GM21825 (cell line): Measurements from ENCODE around the gene RAB8B.
"Not testable (repeated sequence)": the region's sequence is repeated elsewhere in the genome, so short reads cannot be mapped to it uniquely, and the experiment has no call there.

ENCODE experiments used
- ATAC-seq: cut with Tn5 transposase; IDR thresholded peaks from one replicate; pipeline ENCODE4 v1.9.1; 2021; ENCODE audit warnings: mild to moderate bottlenecking, moderate library complexity; ENCODE audit not compliant: unreplicated experiment

RAB8B gene

DNA sequence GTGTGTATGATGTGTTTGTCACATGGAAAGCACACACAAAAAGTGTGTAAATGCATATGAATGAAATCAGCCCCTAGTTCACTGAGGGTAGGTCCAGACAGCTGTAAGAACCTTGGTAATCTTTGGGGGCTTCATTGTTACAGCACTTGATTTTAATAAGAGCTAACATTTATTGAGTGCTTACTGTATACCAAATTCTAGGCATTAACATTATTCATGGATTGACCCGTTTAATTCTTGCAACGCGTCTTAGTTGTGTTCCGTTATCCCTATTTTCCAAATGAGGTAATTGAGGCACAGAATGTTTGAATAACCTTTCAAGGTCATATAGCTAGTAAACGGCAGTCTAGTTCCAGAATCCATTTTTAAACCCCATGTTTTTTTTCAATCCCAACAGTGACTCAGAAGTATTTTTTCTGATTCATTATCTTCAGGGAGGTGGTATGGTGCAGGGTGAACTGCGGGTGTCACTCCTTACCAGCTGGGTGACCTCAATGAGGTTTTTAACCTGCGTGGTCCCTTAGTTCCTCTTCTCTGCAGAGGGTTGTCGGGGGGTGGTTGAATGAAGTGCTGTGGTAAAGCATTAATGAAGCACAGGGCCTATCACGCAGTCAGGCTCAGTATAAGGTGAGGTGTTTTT lies 14.2 kb downstream of the RAB8B start:
- peak; percentile 41 for ATAC-seq

DNA sequence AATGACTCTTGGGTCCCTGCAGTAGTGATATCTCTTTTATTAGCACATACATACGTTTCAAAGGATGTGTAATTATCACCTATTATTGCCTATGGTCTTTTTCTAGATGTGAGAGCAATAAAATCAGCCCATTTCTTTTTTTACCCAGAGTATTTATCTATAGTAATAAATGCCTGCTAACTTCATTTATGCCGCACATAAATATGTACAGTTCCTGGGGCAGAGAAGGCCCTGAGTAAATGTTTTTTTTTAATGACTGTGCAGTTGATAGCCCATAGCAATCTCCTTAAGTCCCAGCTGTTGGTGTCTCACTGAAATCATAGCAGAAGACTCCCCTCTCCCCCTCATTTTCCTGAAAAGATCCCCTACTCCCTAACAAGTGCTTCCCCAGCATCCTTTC lies 16.7 kb downstream of the RAB8B start:
- ATAC-seq: no peak

DNA sequence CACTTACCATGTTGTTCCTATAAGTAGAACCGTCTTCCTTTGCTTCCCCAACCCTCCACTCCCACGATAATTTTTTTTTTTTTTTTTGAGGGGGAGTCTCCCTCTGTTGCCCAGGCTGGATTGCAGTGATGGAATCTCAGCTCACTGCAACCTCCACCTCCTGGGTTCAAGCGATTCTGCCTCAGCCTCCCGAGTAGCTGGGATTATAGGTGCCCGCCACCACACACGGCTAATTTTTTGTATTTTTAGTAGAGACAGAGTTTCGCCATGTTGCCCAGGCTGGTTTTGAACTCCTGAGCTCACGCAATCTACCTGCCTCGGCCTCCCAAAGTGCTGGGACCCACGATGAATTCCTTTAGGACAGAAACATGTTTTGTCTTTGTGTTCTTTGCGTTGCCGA lies 19.4 kb downstream of the RAB8B start:
- ATAC-seq: not testable (repeated sequence)

DNA sequence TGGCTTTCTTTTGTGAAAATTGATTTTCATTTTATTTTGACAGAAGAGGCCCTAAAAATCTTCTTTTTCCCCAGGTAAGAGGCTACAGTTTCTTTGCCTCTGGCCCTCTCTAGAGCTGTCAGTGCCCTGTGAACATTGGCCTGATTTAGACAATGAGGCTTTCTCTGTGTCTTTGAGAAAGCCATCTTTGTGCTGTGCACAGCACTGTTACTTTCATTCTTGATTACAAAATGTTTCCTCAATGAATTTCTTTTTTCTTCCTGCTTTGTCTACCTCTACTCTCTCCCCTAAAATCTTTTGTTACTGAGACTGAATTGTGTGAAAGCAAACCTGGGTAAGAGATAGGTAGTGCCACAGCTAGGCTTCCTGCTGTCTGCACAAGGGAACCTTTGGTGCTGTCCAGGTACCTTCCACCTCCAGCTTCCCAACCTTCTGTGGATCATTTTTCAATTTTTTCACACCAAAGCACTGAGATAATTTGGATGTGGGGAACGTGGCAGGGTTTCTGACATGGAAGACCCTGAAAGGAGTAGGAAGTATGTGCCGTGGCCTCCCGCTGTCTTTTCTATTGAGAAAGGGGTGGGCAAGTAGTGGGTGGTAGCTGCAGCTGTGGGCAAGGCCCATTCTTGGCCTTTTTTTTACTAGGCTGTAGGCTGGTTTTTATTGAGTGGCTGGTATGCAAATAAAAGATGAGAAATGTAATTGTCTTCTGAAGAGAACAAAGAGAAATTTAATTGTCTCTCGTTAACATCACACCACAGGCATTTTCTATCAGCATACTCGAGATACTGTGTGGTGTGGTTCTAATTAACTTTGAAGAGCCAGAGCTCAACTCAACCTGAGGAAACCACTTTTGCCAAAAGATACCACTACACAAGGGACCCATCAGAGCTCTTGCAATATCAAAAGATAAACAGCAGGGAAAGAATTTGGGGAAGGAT lies 21.0 kb downstream of the RAB8B start:
- ATAC-seq: no peak

DNA sequence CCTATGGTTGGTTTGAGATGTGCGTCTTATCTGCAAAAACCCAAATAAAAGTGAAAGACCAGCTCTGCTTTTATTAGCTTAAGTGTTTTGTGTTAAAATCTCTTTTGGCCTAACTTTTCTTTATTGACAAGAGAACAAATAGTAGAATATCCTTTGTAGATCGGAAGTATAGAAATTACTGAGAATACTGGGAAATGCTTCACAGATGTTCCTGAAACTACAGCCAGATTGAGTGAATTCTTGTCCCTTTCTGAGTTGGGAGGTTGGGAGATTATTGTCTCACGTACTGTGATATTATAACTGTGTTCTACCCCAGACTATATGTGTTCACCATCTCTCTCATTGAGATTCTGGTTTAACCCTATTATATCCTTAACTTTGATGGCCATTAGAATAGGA lies 21.7 kb downstream of the RAB8B start:
- no peak for ATAC-seq

DNA sequence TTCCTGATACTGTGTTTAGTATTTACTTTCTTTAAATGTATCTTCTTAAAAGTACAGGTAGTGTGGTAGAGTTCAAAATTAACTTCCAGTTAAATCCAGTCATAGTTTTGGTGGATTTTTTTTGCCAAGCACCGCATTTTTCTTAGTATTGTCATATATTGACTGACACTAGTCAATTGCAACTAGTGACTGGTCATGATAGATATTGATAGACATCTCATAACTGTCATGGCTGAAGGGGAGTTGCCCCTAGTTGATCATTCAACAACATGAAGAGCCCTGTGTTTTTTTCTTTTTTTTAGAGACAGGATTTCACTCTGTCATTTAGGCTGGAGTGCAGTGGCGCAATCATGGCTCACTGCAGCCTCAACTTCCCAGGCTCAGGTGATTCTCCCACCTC lies 22.1 kb downstream of the RAB8B start:
- no peak for ATAC-seq

DNA sequence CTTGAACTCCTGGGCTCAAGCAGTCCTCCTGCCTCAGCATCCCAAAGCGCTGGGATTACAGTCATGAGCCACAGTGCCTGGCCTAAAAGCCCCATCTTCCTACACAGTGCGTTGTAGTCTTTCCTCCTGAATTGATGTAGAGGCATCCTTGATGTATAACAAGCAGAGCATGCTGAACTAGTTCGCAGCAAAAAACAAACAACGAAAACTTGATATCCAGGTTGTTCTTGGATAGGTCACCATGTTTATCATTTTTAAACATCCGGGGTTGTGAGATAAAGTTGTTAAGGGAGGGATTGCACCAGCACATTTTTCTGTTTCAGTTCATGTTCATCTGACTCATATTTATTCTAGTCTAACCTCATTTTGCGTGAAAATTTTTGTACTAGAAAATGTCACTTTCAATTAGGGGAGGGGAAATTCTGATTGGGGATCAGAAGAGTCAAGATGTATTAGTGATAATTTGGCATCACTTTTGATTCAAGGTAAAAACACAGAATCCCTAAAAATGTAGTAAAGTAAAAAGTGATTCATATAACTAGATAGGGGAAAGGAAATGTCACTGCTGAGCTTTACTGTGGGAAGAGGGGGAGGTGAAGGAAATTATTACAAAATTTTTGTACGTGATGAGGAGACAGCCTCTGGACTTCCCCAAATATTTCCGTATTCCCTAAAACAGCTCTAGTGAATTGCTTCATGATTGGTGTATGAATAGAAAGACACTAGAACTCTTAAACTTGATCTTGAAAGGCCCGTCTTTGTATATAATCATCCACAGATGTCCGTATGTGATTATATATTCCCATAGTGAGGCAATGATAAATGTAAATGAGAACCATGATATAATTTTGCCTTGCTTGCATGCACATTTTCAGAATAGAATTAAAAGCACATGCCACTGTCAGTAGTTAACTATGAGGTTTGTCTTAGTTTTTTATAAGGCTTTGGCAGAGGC lies 22.9 kb downstream of the RAB8B start:
- ATAC-seq: peak; percentile 59

DNA sequence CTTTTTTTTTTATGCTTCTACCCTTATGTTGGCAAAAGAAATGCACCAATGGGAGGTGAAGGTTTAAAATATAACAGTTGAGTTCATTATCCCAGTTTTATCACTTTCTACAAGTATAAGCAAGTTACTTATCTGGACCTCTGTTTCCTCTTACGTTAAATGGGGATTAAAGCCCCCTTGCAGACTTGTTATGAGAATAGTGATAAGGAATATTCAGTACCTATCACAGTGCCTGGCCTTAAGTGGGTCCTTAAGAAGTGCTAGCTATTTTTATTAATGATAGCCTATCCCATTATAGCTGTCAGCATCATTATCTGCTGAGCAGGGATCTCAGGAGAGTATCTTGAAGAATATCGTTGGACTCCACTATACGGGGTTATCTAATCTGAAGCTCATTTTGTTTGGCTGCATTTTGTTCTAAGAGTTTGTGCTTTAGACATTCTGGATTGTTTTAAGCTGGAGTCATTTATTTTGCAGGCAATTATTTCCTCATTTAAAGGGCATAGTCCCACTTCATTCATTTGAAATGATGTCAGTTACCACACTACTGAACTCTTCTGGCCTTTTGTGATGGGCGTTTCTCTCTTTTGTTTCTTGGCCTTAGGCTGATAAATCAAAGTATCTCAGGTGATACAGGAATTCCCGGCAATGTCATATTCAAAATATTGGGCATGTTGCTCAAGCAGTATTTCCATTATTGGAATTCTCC lies 28.8 kb downstream of the RAB8B start:
- ATAC-seq: no peak

DNA sequence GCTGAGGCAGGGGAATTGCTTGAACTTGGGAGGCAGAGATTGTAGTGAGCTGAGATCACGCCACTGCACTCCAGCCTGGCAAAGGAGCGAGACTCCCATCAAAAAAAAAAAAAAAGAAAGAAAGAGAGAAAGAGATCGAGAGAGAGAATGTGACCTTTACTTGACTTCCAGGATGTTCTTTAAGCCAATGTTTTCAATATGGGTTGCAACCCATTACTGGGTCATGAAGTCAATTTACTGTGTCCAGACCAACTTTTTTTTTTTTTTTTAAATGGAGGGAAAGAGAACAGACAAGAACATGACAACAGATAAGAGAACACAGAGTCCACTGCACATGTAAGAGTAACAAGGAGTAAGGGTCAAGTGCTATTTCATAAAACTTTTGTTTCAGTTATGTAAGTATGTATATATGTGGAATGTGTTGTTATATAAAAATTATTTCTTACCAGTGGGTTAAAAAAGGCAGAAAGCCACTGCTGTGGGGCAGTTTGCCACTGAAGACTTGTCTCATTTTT lies 29.8 kb downstream of the RAB8B start:
- no peak for ATAC-seq

DNA sequence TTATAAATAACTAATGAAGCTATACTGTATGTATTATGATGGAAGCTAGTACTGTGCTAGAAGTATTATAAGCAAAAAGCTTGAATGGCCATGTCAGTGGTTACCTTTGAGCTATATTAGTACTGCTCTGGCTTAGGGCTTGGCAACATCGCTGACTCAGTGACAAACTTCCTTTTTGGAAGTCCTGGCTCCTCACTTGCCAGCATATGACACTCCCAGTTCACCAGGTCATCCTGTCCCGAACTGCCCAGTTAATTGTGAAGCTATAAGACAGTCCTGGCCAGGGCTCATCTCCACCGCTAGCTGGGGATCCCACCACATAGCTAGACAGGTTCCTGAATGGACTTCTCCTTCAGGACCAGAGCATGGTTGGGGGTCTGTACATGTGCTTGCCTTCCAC lies 31.9 kb downstream of the RAB8B start:
- ATAC-seq: no peak

DNA sequence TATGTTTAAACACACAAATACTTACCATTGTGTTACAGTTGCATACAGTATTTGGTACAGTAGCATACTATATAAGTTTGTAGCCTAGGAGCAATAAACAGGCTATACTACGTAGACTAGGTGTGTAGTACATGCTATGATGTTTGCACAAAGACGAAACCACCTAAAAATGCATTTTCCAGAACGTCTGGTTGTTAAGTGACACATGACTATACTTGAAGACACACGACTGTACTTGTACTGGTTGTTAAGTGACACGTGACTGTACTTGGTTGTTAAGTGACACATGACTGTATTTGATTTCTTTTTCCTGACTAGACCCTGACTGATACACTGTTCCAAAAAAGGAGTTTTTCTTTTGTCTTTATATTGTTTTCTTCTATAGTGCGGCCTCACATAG lies 34.1 kb downstream of the RAB8B start:
- no peak for ATAC-seq

DNA sequence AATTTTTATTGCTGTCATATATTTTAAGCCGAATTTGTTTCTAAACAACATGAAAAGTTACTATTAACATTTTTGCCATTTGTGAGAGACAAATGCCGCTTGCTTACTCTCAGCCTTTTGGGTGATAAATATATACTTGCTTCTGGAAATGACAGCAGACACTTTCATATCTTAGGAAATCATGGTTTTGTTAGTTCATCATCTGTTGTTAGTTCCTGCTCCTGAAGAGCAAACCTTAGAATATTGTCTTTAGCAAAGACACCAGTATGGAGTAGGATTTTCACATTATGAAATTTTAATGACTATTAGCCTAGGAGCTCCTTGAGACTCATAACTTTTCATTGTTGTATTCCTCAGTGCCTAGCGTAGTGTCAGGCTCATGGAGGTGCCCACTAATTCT lies 36.0 kb downstream of the RAB8B start:
- ATAC-seq: no peak

DNA sequence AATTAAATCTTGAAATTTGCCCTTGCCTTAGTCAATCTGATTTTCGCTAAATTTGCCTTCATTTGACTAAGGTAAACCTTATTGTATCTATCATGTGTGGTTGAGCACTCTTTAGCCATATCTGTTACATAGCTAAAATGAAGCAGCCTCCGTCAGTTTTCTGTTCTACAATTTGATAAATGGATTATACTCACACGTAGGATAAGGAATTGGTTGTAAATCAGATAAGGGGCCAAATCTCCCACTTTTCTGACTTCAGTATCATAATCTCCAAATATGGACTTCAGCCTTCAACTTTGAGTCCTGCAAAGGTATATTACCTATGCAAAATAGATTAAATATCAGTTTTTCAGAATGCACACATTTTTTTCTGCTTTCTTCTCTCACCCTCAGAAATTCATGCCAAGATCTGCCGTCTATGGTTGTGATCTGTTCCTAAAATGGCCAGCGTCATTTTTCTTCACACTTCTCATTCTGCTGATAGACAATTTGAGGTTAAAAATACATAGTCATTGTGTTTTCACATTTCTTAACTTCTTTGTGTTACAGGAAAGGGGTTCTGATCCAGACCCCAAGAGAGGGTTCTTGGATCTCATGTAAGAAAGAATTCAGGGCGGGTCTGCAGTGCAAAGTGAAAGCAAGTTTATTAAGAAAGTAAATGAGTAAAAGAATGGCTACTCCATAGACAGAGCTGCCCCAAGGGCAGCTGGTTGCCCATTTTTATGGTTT lies 36.9 kb downstream of the RAB8B start:
- no peak for ATAC-seq

DNA sequence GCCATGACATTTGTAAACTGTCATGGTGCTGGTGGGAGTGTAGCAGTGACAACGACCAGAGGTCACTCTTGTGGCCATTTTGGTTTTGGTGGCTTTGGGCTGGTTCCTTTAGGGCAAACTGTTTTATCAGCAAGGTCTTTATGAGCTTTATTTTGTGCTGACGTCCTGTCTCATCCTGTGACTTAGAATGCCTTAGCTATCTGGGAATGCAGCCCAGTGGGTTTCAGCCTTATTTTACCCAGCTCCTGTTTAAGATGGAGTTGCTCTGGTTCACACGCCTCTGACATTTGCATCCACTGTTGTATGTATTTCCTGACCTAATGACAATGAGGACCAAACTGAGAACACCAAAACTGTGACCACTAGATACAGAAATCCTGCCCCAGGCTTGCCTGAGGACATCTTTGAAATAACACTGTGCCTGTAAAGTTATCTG lies 37.6 kb downstream of the RAB8B start:
- ATAC-seq: no peak

DNA sequence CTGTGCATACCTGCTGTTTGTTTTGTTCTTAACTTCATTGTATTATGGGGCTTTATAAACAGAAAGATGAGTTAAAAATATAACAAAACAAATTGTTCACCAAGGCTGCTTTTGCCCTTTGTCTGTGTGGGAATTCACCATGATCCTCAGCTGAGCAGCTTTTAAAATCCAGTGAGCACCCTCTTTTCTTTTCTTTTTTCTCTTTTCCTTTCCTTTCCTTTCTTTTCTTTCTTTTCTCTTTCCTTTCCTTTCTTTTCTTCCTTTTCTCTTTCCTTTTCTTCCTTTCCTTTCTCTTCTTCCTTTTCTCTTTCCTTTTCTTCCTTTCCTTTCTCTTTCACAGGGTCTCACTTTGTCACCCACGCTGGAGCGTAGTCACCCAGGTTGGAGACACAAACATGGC lies 38.3 kb downstream of the RAB8B start:
- no peak for ATAC-seq

DNA sequence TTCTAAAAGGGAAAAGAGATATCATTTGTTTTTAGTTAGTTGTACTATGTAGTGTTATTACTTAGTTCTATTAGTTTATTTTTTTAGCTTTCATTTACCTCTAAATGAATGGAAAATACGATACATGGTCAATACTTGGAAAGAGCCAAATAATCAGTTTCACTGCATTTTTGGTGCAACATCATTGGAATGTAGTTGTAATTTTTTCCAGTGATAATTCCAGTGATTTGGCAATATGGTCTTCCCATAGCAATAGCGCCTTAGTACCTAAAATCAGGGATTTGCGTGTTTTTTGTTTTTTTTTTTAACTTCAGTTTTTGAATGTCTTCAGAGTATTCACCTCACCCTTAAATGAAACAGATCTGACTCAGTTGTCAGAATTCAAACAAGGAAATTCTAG lies 41.8 kb downstream of the RAB8B start:
- ATAC-seq: no peak

DNA sequence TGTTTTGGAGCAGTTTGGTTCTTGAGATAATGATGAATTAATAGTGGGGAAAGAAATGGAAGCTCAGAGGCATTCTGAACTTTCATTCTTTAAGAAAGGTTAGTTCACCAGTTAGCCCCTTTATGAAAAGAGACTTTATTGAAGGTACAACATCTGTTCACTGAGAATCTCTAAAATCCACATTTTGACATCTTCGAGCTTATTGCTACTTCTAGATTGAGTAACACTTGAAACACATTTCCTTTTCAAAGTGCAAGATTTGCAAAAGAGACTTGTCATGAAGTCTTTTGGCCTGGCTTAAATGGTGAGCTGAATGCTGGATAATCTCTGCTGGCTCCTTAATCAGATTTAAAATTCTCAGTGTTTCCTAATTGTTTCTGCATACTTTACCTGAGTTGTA lies 42.3 kb downstream of the RAB8B start:
- ATAC-seq: no peak

DNA sequence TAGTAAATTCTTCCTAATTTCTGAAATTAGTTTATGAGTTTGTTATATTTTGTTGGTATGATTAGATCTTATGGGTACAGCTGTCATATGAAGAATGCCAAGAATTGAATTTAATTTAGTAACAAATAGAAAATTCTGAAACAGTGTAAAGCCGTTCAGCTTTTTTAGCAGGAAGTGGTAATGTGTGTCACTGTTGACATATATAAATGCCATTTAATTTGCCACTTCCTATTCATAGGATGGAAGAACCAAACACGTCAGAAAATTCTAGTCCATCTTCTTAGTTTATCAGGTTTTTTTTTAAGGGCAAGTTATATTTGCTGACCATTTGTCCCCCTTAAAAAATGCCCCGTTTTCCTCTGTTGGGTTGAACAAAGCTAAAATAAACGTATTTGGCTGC lies 43.0 kb downstream of the RAB8B start:
- no peak for ATAC-seq

DNA sequence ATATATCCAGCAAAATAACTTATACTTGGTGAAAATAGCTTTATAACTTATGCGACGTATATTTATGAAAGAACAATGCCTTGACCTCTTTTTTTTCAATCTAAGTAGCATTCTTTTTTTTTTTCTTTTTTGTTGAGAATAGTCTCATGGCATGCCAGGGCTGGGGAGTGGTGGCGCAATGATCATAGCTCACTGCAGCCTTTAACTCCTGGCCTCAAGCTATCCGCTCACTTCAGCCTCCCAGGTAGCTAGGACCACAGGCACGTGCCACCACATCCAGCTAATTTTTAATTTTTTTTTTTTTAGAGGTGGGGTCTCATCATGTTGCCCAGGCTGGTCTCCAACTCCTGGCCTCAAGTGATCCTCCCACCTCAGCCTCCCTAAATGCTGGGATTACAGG lies 43.5 kb downstream of the RAB8B start:
- no peak for ATAC-seq
